B cell (primary cell): ENCODE data around the gene PHLDB1. TPM values are rescaled to one million over a fixed set of nuclear protein-coding genes. Genes with fewer than 3 reads are reported as not detected.

Source experiments
- ATAC-seq: fragments of 200-7000 bp; cut with Tn5 transposase; one replicate; pipeline ENCODE4 v1.10.0; 2021; ENCODE audit warnings: low read depth, mild to moderate bottlenecking, moderate number of reproducible peaks, moderate library complexity
- CTCF ChIA-PET: fragments of 350-600 bp; sonication (Branson Sonifier 250); formaldehyde crosslinking; loops from one replicate; lab custom pipeline; 2021; ENCODE audit warnings: antibody characterized with exemption, inconsistent platforms; lab: Charles Lee
- POLR2A ChIA-PET: fragments of 350-600 bp; sonication (Branson Sonifier 250); formaldehyde crosslinking; loops from one replicate; lab custom pipeline; 2021; ENCODE audit warnings: antibody characterized with exemption; lab: Charles Lee
- DNase-seq: peaks from one replicate; pipeline ENCODE4 v3.0.0; 2013
- H2AFZ ChIP-seq: 2 replicates; pipeline ENCODE4 v1.6.1; 2012; ENCODE audit warnings: mild to moderate bottlenecking, low read depth, low read length; ENCODE audit not compliant: insufficient read depth, poor library complexity, severe bottlenecking
- H3K27ac ChIP-seq, 2 donors: 1 replicate in 1 of 2; 2 replicates in 1 of 2; pipeline ENCODE4 v1.5.1; 2012 to 2013; ENCODE audit warnings: low read length in 2 of 2, mild to moderate bottlenecking in 2 of 2, moderate library complexity in 1 of 2
- H3K27me3 ChIP-seq, 4 experiments: fragments of 200-600 bp in 1 of 4; sonication (generic) in 1 of 4; replicated peaks in 1 of 4; 1 replicate in 2 of 4; 2 replicates in 2 of 4; pipeline versions ENCODE4 v1.6.1 to v1.7.0; 2013 to 2016; ENCODE audit warnings: low read length in 3 of 4, mild to moderate bottlenecking in 2 of 4, mixed read lengths in 1 of 4, moderate library complexity in 1 of 4; ENCODE audit not compliant: insufficient read depth in 4 of 4, control insufficient read depth in 3 of 4; ENCODE audit errors: control extremely low read depth in 1 of 4
- H3K36me3 ChIP-seq, 2 experiments: replicated peaks in 1 of 2; 1 replicate in 1 of 2; 2 replicates in 1 of 2; pipeline versions ENCODE4 v1.6.1 to v1.7.1; 2013; ENCODE audit warnings: low read length in 1 of 2; ENCODE audit not compliant: insufficient read depth in 2 of 2, control insufficient read depth in 1 of 2; ENCODE audit errors: control extremely low read depth in 1 of 2, extremely low read depth in 1 of 2
- H3K4me1 ChIP-seq, 2 donors: fragments of 200-600 bp in 1 of 2; sonication (generic) in 1 of 2; 1 replicate in 1 of 2; 2 replicates in 1 of 2; pipeline versions ENCODE4 v1.5.1 to v1.6.1; 2013 to 2017; ENCODE audit warnings: low read length in 2 of 2; ENCODE audit not compliant: control insufficient read depth in 2 of 2, insufficient read depth in 2 of 2
- H3K4me2 ChIP-seq: replicated peaks from 2 replicates; pipeline ENCODE3; 2012; ENCODE audit warnings: mild to moderate bottlenecking, low read depth, low read length; ENCODE audit not compliant: poor library complexity, severe bottlenecking
- H3K4me3 ChIP-seq, 5 experiments: fragments of 200-600 bp in 1 of 5; sonication (generic) in 1 of 5; 1 replicate in 3 of 5; 2 replicates in 2 of 5; pipeline versions ENCODE4 v1.5.1 to v1.7.0; 2011 to 2016; ENCODE audit warnings: low read length in 4 of 5, mild to moderate bottlenecking in 4 of 5, low read depth in 2 of 5, control low read depth in 1 of 5, moderate library complexity in 1 of 5; ENCODE audit not compliant: insufficient read depth in 1 of 5; ENCODE audit errors: control extremely low read depth in 1 of 5, extremely low read depth in 1 of 5
- H3K79me2 ChIP-seq: fragments of 200-600 bp; sonication (generic); one replicate; pipeline ENCODE4 v1.6.0; 2016; ENCODE audit warnings: low read length; ENCODE audit not compliant: control insufficient read depth, insufficient read depth
- H3K9ac ChIP-seq: fragments of 200-600 bp; sonication (generic); 2 replicates; pipeline ENCODE4 v1.6.1; 2017; ENCODE audit warnings: mild to moderate bottlenecking, low read length, moderate library complexity
- H3K9me3 ChIP-seq, 3 donors: one replicate each; pipeline versions ENCODE4 v1.6.1 to v1.7.1; 2013; ENCODE audit warnings: low read length in 2 of 3; ENCODE audit not compliant: control insufficient read depth in 2 of 3, insufficient read depth in 1 of 3; ENCODE audit errors: control extremely low read depth in 1 of 3
- H4K20me1 ChIP-seq: 2 replicates; pipeline ENCODE4 v1.6.0; 2012; ENCODE audit warnings: mild to moderate bottlenecking, low read length; ENCODE audit not compliant: insufficient read depth, control insufficient read depth, poor library complexity, severe bottlenecking
- H3K27ac Mint-ChIP-seq: one replicate; pipeline ENCODE4 v1.8.0; 2021; ENCODE audit warnings: mixed read lengths
- H3K27me3 Mint-ChIP-seq: one replicate; pipeline ENCODE4 v1.8.0; 2021; ENCODE audit warnings: mixed read lengths
- H3K4me1 Mint-ChIP-seq: one replicate; pipeline ENCODE4 v1.8.0; 2021; ENCODE audit warnings: mixed read lengths
- H3K4me3 Mint-ChIP-seq: one replicate; pipeline ENCODE4 v1.8.0; 2021; ENCODE audit warnings: mixed read lengths
- H3K9me3 Mint-ChIP-seq: one replicate; pipeline ENCODE4 v1.8.0; 2022; ENCODE audit warnings: mixed read lengths; ENCODE audit not compliant: insufficient read depth
- CTCF ChIP-seq: fragments of 200-600 bp; IDR thresholded peaks from one replicate; pipeline ENCODE4 v1.8.0; 2022; ENCODE audit warnings: antibody characterized with exemption, mild to moderate bottlenecking
- EZH2 ChIP-seq: IDR thresholded peaks from 2 replicates; pipeline ENCODE4 v1.6.1; 2012; ENCODE audit warnings: borderline replicate concordance, low read depth, mild to moderate bottlenecking, moderate library complexity, low read length; ENCODE audit not compliant: insufficient read depth, poor library complexity, severe bottlenecking
- WGBS: methylation state at CpG from one replicate; pipeline ENCODE4 v1.1.5; 2013; ENCODE audit warnings: missing lambda C conversion rate; ENCODE audit not compliant: insufficient coverage; 5-methylcytosine and 5-hydroxymethylcytosine counted together
- intact Hi-C: fragments of 100-400 bp; cut with micrococcal nuclease; formaldehyde crosslinking; loops from one replicate; pipeline ENCODE4 v1.10.0; 2022
- polyA plus RNA-seq: library from polyadenylated mRNA; depleted of rRNA; stranded (reverse); fragments of >200 nt; gene quantifications from 2 replicates; pipeline ENCODE4 v1.2.3, GENCODE V29; 2012
- total RNA-seq, 2 donors: library from RNA; stranded (reverse); fragments of 120-200 nt in 1 of 2; gene quantifications; 1 replicate in 1 of 2; 2 replicates in 1 of 2; pipeline versions ENCODE4 v1.2.3 to v1.2.4, GENCODE V29; 2013 to 2022

PHLDB1 gene
- total and polyA plus RNA-seq, 2 donors (not counting 1 experiment from before 2014, with no cell fraction given): 0.46 to 2.4 TPM

GRCh38 chr11:118644496-118644895 is 37.1 kb downstream of the PHLDB1 start:
- no peak overlapping the region for H3K4me2 ChIP-seq
- Mint-ChIP-seq H3K4me1 (no peaks in the 10 kb centered on the region), H3K27ac (no peak overlapping the region), H3K9me3 (no peaks in the 10 kb centered on the region), H3K27me3 (peaks cover 4% of the 10 kb centered on the region), H3K4me3 (no peak overlapping the region)
- intact Hi-C loops: no loop called here
- H4K20me1 ChIP-seq: no peaks in the 10 kb centered on the region
- 93% methylated on average over 10 of the region's 10 CpGs for WGBS
- no peaks in the 10 kb centered on the region for H3K9me3 ChIP-seq
- ChIA-PET CTCF (no interaction called here), POLR2A (no interaction called here)
- H3K27ac ChIP-seq: no peak overlapping the region
- H3K4me3 ChIP-seq: no peak overlapping the region
- H3K27me3 ChIP-seq: no peaks in the 10 kb centered on the region
- H3K9ac ChIP-seq: no peak overlapping the region
- H2AFZ ChIP-seq: no peak overlapping the region
- no peaks in the 10 kb centered on the region for H3K4me1 ChIP-seq
- ATAC-seq: no peak
- no peak for TF ChIP-seq CTCF
- no peak for TF ChIP-seq EZH2
- DNase-seq: no peak
- H3K36me3 ChIP-seq: no peaks in the 10 kb centered on the region
- no peaks in the 10 kb centered on the region for H3K79me2 ChIP-seq

- WGBS: 96% methylated on average over 18 of the region's 24 CpGs
- no peak for TF ChIP-seq CTCF
- POLR2A ChIA-PET: no interaction called here
Observed at GRCh38 chr11:118645066-118645715, 37.8 kb downstream of the PHLDB1 start.

More at GRCh38 chr11:118645066-118645715, 37.8 kb downstream of the PHLDB1 start:
- Histone ChIP-seq H3K9ac (no peak overlapping the region), H3K4me1 (no peaks in the 10 kb centered on the region), H3K79me2 (no peaks in the 10 kb centered on the region), H2AFZ (no peak overlapping the region), H3K27ac (no peak overlapping the region), H4K20me1 (no peaks in the 10 kb centered on the region), H3K9me3 (no peaks in the 10 kb centered on the region), H3K4me3 (no peak overlapping the region), H3K4me2 (no peak overlapping the region), H3K36me3 (no peaks in the 10 kb centered on the region), H3K27me3 (no peaks in the 10 kb centered on the region)
- no peaks in the 10 kb centered on the region for H3K9me3 Mint-ChIP-seq
- no peaks in the 10 kb centered on the region for H3K4me1 Mint-ChIP-seq
- no peak for DNase-seq
- H3K27me3 Mint-ChIP-seq: peaks cover 4% of the 10 kb centered on the region
- CTCF ChIA-PET: interaction anchor here (0.9 kb wide), 1 partner anchor 38 kb away, joined by 3 read pairs; the partner anchor contains the start of gene PHLDB1
- intact Hi-C loops: no loop called here
- no peak overlapping the region for H3K4me3 Mint-ChIP-seq
- no peak for ATAC-seq
- H3K27ac Mint-ChIP-seq: no peak overlapping the region
